Measurements from ENCODE around the gene MED22.

MED22 gene

GRCh38 chr9:133389562-133389961 is 41.6 kb upstream of the MED22 start:
- no peak overlapping the region for H3K4me3 ChIP-seq (ENCODE audit: low read length)
- no peak for DNase-seq (ENCODE audit: low read depth)
- no peak for TF ChIP-seq CTCF (conservative IDR thresholded peaks at IDR 0.05; ENCODE audit: low read length)

- TF ChIP-seq CTCF (conservative IDR thresholded peaks at IDR 0.05; ENCODE audit: low read length) = no peak
- no peak overlapping the region for H3K4me3 ChIP-seq (ENCODE audit: low read length)
- DNase-seq (ENCODE audit: low read depth) = no peak
Observed at GRCh38 chr9:133389025-133389557, 41.2 kb upstream of the MED22 start.

- TF ChIP-seq CTCF (conservative IDR thresholded peaks at IDR 0.05; ENCODE audit: low read length) = no peak
- DNase-seq (ENCODE audit: low read depth) = no peak
- H3K4me3 ChIP-seq (ENCODE audit: low read length) = no peak overlapping the region
Observed at GRCh38 chr9:133387680-133388079, 39.7 kb upstream of the MED22 start.

- H3K4me3 ChIP-seq (ENCODE audit: low read length) = no peak overlapping the region
- no peak for DNase-seq (ENCODE audit: low read depth)
- TF ChIP-seq CTCF (conservative IDR thresholded peaks at IDR 0.05; ENCODE audit: low read length) = no peak
Observed at GRCh38 chr9:133386338-133386737, 38.4 kb upstream of the MED22 start.

- no peak overlapping the region for H3K4me3 ChIP-seq (ENCODE audit: low read length)
- no peak for DNase-seq (ENCODE audit: low read depth)
- no peak for TF ChIP-seq CTCF (conservative IDR thresholded peaks at IDR 0.05; ENCODE audit: low read length)
Observed at GRCh38 chr9:133385452-133385851, 37.5 kb upstream of the MED22 start.

- no peak overlapping the region for H3K4me3 ChIP-seq (ENCODE audit: low read length)
- no peak for DNase-seq (ENCODE audit: low read depth)
- TF ChIP-seq CTCF (conservative IDR thresholded peaks at IDR 0.05; ENCODE audit: low read length) = no peak
Observed at GRCh38 chr9:133384736-133385321, 36.9 kb upstream of the MED22 start.

GRCh38 chr9:133383438-133383837 is 35.5 kb upstream of the MED22 start:
- DNase-seq (ENCODE audit: low read depth) = no peak
- no peak for TF ChIP-seq CTCF (conservative IDR thresholded peaks at IDR 0.05; ENCODE audit: low read length)
- H3K4me3 ChIP-seq (ENCODE audit: low read length) = no peak overlapping the region
